Stimulated activated CD8-positive, alpha-beta memory T cell treated with anti-CD3 and anti-CD28 coated beads, Interleukin-7, amount 100 ng/mL, for 24 hours (primary cell): ENCODE results near the gene RNU1-1.
"Not testable (repeated sequence)": the region's sequence is repeated elsewhere in the genome, so short reads cannot be mapped to it uniquely, and the experiment has no call there.

ENCODE experiments used
- DNase-seq: peaks from one replicate; pipeline ENCODE4 v3.0.0-alpha.2; 2020; ENCODE audit warnings: low read depth

RNU1-1 gene

GRCh38 chr1:16493731-16494130 is 20.4 kb downstream of the RNU1-1 start:
- not testable (repeated sequence) for DNase-seq

DNA sequence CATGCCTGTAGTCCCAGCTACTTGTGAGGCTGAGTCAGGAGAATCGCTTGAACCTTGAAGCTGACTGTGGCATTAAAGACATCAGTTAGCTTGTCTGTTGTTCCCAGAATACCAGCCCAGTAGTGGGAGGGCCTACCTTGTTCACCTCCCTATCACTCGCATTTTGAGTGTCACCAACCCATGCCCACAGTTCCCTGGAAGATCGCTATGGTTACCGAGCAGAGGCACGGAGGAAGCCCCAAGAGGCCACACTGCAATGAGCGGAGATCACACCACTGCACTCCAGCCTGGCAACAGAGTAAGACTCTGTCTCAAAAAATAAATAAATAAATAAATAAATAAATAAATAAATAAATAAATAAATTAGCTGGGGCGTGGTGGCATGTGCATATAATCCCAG is 21.1 kb downstream of the RNU1-1 start:
- not testable (repeated sequence) for DNase-seq

- no peak for DNase-seq
Measured at GRCh38 chr1:16491056-16491675, 22.9 kb downstream of the RNU1-1 start.

DNA sequence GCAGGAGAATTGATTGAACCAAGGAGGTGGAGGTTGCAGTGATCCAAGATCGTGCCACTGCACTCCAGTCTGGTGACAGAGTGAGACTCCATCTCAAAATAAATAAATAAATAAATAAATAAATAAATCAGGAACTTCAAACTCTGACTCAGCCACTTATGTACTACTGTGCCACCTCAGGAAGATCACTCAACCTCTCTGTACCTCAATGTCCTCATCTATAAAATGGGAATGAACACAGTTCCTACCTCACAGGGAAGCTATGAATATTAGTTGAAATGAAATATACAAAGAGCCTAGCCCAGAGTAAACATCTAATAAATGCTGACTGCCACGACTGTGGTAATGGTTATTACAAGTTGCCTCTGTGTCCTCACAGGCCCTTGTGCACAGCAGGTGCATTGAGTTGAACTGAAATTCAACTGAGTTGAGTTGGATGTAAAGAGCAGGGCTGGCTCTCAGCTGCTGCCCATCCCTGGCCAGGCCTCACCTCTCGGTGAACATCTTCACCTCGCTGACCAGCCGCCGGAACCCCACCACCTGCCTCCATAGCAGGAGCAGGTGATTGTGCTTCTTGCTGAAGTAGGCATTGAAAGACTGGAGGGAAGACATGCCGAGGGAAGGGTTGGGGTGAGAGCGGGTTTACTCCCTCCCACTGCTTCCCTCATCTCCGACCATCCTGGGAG is 24.7 kb downstream of the RNU1-1 start:
- DNase-seq = not testable (repeated sequence)

GRCh38 chr1:16487011-16487410 is 27.1 kb downstream of the RNU1-1 start:
- not testable (repeated sequence) for DNase-seq

- DNase-seq = not testable (repeated sequence)
Measured at GRCh38 chr1:16486316-16486715, 27.8 kb downstream of the RNU1-1 start.

GRCh38 chr1:16484931-16485330 is 29.2 kb downstream of the RNU1-1 start:
- DNase-seq = no peak

GRCh38 chr1:16484501-16484835 is 29.6 kb downstream of the RNU1-1 start:
- DNase-seq = no peak

GRCh38 chr1:16483639-16484500 is 30.2 kb downstream of the RNU1-1 start:
- DNase-seq = not testable (repeated sequence)

DNA sequence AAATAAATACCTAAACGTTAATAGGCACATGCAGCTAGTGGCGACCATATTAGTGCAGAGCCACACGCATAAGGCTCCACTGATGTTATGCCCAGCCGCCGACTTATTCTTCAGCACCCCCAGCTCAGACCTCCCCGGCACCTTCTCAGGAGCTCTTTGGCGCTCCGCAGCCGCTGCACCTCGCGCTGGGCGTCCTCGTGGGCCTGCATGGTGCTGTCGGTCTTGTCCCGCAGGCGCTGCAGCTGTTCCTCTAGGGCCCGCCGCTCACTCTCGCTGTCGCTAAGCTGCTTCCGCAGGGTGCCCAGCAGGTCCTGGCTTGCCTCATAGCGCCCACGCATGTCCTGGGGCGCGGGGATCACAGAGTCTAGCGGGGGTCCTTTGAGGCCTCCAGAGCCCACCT is 30.9 kb downstream of the RNU1-1 start:
- not testable (repeated sequence) for DNase-seq

GRCh38 chr1:16478091-16478490 is 36.0 kb downstream of the RNU1-1 start:
- DNase-seq = no peak

- not testable (repeated sequence) for DNase-seq
Measured at GRCh38 chr1:16475771-16476770, 38.0 kb downstream of the RNU1-1 start.

DNA sequence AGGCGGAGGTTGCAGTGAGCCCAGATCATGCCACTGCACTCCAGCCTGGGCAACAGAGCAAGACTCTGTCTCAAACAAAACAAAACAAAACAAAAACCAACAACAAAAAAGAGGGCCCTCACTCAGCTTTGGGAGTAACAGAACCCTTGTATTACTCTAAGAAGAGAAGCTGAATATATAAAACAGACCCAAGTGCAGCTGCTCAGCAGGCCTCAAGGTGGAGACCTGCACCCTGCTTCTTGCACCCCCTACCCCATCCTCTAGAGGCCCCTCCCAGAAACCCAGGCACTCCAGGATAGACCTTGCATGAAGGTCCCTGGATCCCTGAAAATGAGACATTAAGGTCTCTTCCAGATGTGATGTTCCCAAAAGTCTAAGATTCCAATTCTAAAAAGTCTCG is 39.2 kb downstream of the RNU1-1 start:
- DNase-seq = not testable (repeated sequence)

DNA sequence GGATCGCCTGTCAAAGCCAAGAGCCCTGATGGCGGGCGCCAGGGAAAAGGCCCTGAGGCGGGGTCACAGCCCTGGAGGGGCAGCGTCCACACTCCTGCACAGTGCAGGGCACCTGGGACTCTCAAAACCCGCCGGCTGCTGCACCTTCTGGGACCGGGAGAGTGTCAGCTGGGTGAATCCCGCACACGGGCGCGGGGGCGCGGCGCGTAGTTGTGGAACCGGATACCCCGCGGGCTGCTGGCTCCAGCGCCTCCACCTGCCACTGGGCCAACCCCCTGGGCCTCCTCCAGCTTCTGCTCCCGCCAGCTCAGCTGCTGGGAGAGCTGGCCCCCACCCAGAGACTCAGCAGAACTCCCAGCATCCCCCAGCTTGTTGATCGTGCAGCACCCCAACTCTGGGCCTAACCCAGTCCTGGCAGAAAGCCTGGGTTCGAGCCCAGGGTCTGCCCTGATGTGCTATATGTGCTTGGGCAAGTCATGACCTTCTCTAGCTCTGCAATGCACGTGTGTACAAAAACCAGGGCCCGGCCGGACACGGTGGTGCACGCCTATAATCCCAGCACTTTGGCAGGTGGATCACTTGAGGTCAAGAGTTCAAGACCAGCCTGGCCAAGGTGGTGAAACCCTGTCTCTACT is 39.8 kb downstream of the RNU1-1 start:
- DNase-seq = no peak

DNA sequence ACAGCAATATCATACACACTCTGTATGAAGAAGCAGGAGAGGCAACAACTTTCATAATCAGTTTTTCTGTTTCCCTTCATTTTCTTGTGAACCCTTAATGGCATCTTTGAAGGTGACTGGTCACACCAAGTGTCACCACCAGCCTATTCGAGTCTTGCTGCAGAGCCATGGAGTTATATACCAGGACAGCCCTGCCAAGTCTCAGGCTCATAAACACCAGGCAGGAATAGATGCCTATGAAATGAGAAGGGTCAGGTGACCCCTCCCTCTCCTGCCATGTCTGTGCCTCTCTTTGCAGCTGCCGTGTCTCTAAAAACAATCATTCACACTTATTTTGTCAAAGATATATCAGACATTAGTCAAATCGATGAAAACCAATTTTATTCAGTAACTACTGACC is 45.5 kb downstream of the RNU1-1 start:
- DNase-seq = no peak

GRCh38 chr1:16464917-16465625 is 49.0 kb downstream of the RNU1-1 start:
- DNase-seq = no peak
